Left lung (tissue), 10 donors: ENCODE results near the gene NCOA1. TPM values are rescaled to one million over a fixed set of nuclear protein-coding genes. Genes with fewer than 3 reads are reported as not detected.

Experiments used
- ATAC-seq: fragments of 200-7000 bp; cut with Tn5 transposase; one replicate; pipeline ENCODE4 v1.9.1; 2020; ENCODE audit warnings: moderate library complexity
- DNase-seq, 4 donors: peaks; one replicate each; pipeline ENCODE4 v3.0.0-alpha.2; 2013 to 2020
- H3K27ac ChIP-seq, 2 donors: fragments of 200-600 bp; sonication (generic) in 1 of 2; one replicate each; pipeline versions ENCODE4 v1.5.0 to v1.8.0; 2020 to 2021
- H3K27me3 ChIP-seq, 2 donors: fragments of 200-600 bp; sonication (generic) in 1 of 2; one replicate each; pipeline versions ENCODE4 v1.5.0 to v1.8.0; 2020 to 2021
- H3K36me3 ChIP-seq, 2 donors: fragments of 200-600 bp; sonication (generic) in 1 of 2; one replicate each; pipeline versions ENCODE4 v1.5.0 to v1.8.0; 2020 to 2021
- H3K4me1 ChIP-seq, 2 donors: fragments of 200-600 bp; one replicate each; pipeline ENCODE4 v1.8.0; 2021
- H3K4me3 ChIP-seq, 2 donors: fragments of 200-600 bp; sonication (generic) in 1 of 2; one replicate each; pipeline versions ENCODE4 v1.5.0 to v1.8.0; 2020 to 2021; ENCODE audit warnings: mild to moderate bottlenecking in 1 of 2
- H3K9me3 ChIP-seq, 2 donors: fragments of 200-600 bp; sonication (generic) in 1 of 2; one replicate each; pipeline versions ENCODE4 v1.5.0 to v1.8.0; 2020 to 2021
- intact Hi-C, 2 donors: fragments of 100-400 bp; cut with DNase I; formaldehyde crosslinking; loops; one replicate each; pipeline versions ENCODE4 v1.11.2 to v1.14.2; 2022
- polyA plus RNA-seq, 6 donors: library from polyadenylated mRNA; unstranded; fragments of 120-200 nt; gene quantifications; one replicate each; pipeline ENCODE4 v1.2.1, GENCODE V29; 2013; ENCODE audit not compliant: insufficient read length in 6 of 6
- total RNA-seq, 2 donors: library from RNA; stranded (reverse); fragmentation: NEBNext Ultra II Directional; extraction: Animal tissue kit (Norgen Biotek cat#: 25700); gene quantifications; one replicate each; pipeline ENCODE4 v1.2.1, GENCODE V29; 2021
- TF ChIP-seq, protein P1 (sequence below), 2 donors: fragments of 200-600 bp; sonication (generic) in 1 of 2; IDR thresholded peaks; one replicate each; pipeline versions ENCODE4 v1.5.0 to v1.8.0; 2021; ENCODE audit warnings: antibody characterized with exemption in 2 of 2
- donor health status: DM: no; HTN: yes; CAD: no.
- donor health status: DM: no; HTN: no; CAD: no.

The NCOA1 gene
- total and polyA plus RNA-seq, 8 donors, result 32.6 to 65.3 (median 59.7) TPM

- H3K36me3 ChIP-seq, result peaks cover 0 to 25% of the 10 kb centered on the region in 2 donors
- TF ChIP-seq, protein P1, sequence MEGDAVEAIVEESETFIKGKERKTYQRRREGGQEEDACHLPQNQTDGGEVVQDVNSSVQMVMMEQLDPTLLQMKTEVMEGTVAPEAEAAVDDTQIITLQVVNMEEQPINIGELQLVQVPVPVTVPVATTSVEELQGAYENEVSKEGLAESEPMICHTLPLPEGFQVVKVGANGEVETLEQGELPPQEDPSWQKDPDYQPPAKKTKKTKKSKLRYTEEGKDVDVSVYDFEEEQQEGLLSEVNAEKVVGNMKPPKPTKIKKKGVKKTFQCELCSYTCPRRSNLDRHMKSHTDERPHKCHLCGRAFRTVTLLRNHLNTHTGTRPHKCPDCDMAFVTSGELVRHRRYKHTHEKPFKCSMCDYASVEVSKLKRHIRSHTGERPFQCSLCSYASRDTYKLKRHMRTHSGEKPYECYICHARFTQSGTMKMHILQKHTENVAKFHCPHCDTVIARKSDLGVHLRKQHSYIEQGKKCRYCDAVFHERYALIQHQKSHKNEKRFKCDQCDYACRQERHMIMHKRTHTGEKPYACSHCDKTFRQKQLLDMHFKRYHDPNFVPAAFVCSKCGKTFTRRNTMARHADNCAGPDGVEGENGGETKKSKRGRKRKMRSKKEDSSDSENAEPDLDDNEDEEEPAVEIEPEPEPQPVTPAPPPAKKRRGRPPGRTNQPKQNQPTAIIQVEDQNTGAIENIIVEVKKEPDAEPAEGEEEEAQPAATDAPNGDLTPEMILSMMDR (IDR thresholded peaks at IDR 0.05), result no peak
- no peaks in the 10 kb centered on the region for H3K9me3 ChIP-seq
- DNase-seq (no peak), ATAC-seq (peak; percentile 34)
- H3K27me3 ChIP-seq, result no peaks in the 10 kb centered on the region
- H3K4me1 ChIP-seq, result no peaks in the 10 kb centered on the region
- intact Hi-C loops, result no loop called here
- no peak overlapping the region for H3K4me3 ChIP-seq
- peak overlapping the region in 1 of 2 donors; percentile 28 for H3K27ac ChIP-seq
These were observed 231.2 kb downstream of the NCOA1 start for GRCh38 chr2:24722141-24722790.

DNA sequence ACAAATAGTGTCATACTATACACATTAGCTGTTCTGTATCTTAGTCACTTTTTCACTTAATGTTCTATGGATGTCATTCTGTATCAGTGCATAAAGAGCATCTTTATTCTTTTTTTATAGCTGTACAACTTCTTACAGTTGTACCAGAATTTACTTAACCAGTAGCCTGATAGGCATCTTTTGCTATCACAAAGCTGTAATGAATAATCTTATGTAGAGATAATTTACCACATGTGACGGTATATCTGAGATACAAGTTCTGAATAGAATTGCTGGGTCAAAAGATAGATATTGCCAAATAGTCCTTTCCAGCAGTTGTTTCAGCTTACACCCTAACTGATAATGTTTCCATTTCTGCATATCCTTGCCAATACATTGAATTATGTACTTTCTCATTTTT, 232.1 kb downstream of the NCOA1 start:
- no peak overlapping the region for H3K27ac ChIP-seq

GRCh38 chr2:24723665-24724064, 232.6 kb downstream of the NCOA1 start:
- Histone ChIP-seq H3K36me3 (peaks cover 0 to 25% of the 10 kb centered on the region in 2 donors), H3K9me3 (no peaks in the 10 kb centered on the region), H3K4me3 (no peak overlapping the region), H3K4me1 (no peaks in the 10 kb centered on the region), H3K27me3 (no peaks in the 10 kb centered on the region), H3K27ac (no peak overlapping the region)
- ATAC-seq (no peak), DNase-seq (no peak)
- TF ChIP-seq, protein P1 (IDR thresholded peaks at IDR 0.05), result no peak
- intact Hi-C loops, result no loop called here

More for the DNA sequence above, 232.1 kb downstream of the NCOA1 start:
- intact Hi-C loops, result no loop called here
- ATAC-seq (no peak), DNase-seq (no peak)
- Histone ChIP-seq H3K36me3 (peaks cover 0 to 25% of the 10 kb centered on the region in 2 donors), H3K4me3 (no peak overlapping the region), H3K27me3 (no peaks in the 10 kb centered on the region), H3K9me3 (no peaks in the 10 kb centered on the region), H3K4me1 (no peaks in the 10 kb centered on the region)
- TF ChIP-seq, protein P1 (IDR thresholded peaks at IDR 0.05), result no peak

DNA sequence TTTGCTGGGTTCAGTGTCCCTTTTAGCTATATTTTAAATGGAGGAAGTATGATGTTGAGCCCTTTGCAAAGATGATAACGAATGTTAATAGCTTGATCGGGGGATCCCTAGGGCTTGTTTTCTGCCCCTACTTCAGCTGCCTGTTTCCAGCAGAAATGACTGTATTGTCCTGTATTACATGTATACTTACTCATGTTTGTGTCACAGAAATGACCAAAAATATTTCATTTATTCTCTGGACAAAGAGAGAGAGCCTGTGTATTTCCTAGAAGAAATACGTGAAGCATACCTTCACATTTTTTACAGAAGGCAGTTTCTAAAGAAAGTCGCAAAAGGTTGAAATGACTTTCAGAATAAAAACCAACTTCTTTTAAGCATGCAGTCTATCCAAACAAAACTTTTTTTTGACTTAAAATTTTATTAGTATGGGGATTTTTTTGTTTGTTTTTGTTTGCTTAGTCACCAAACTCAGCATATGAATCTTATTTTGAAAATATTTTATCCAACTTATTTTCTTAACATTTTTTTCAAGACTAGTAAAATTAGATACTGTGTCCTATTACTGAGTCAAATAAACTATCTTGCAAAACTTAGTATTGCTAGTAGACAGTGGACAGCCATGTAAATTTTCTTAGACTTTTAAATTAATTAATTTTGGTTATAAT, 233.2 kb downstream of the NCOA1 start:
- DNase-seq (no peak), ATAC-seq (no peak)
- TF ChIP-seq, protein P1 (IDR thresholded peaks at IDR 0.05), result no peak
- Histone ChIP-seq H3K27ac (no peak overlapping the region), H3K4me1 (no peaks in the 10 kb centered on the region), H3K9me3 (no peaks in the 10 kb centered on the region), H3K36me3 (peaks cover 0 to 25% of the 10 kb centered on the region in 2 donors), H3K4me3 (no peak overlapping the region), H3K27me3 (no peaks in the 10 kb centered on the region)
- intact Hi-C loops, result no loop called here

GRCh38 chr2:24725956-24726355, 234.9 kb downstream of the NCOA1 start:
- peaks cover 0 to 34% of the 10 kb centered on the region in 2 donors for H3K36me3 ChIP-seq
- TF ChIP-seq, protein P1 (IDR thresholded peaks at IDR 0.05), result no peak
- no peaks in the 10 kb centered on the region for H3K4me1 ChIP-seq
- DNase-seq, result no peak
- no peak for ATAC-seq
- no peaks in the 10 kb centered on the region for H3K27me3 ChIP-seq
- intact Hi-C loops, result no loop called here
- H3K9me3 ChIP-seq, result no peaks in the 10 kb centered on the region
- H3K27ac ChIP-seq, result no peak overlapping the region
- H3K4me3 ChIP-seq, result no peak overlapping the region
